ENCODE data around the gene WDFY4.

The WDFY4 gene

GRCh38 chr10:48792121-48792520, 107.4 kb downstream of the WDFY4 start:
- no peak for DNase-seq (ENCODE audit: low read depth in 3 of 3)

DNA sequence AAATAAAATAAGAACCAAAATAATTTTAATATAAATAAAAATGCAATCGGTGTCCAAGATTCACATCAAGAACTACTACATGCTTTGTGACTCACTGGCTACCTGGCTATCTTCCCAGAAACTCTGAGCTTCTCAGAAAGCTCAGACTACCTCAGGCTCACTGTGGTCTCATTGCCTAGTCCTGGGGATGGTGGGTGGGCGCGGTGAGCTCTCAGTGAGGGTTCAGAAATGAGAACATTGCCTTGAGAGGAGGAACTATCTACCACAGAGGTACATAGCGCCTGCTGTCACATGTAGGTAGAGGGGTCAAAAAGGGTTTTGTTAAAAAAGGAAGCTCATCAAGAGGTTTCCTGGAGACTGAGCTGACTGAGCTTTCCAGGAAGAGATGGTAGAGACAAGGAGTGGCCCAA, 108.0 kb downstream of the WDFY4 start:
- no peak for DNase-seq (ENCODE audit: low read depth in 3 of 3)

DNA sequence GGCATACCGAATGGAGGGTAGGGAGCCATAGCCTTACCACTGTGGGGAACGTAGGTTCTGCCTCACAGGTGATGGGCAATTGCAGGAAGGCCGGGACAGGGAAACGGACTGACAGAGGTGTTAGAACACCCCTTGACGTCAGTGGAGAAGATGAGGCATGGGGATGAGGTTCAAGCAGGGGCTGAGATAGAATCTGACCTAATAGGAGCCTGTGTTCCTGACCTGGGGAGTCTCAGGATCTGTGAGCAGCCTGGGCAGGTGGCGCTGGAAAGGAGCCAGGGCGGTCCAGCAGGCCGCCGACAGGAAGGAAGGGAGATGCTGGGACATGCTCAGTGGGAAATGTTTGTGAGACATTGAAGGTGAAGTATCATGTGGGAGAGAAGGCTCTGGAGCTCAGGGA, 109.4 kb downstream of the WDFY4 start:
- no peak for DNase-seq (ENCODE audit: low read depth in 3 of 3)

DNA sequence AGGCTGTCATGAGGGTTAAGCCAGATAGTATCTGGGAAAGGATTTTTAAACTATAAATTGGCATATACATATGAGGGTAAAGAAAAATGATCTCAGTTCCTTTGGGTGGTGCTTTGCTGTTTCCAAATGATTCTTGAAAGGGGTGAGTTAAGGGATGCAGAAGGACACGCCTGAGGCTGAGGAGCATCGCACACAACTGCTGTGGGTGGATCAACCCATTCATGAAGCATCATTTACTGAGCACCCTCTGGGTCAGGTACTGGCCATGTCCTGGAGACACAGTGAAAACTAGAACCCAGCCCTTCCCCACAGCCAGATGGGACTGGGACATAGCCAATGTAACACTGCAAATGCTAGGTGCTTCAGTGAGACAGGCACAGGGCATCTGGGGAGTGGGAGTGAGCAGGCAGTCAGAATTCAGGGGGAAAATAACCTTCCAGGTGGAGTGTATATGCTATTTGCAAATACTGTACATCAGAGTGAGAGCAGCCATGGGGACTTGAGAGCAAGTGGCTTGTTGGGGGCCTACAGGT, 112.1 kb downstream of the WDFY4 start:
- DNase-seq (ENCODE audit: low read depth in 3 of 3), result no peak

DNA sequence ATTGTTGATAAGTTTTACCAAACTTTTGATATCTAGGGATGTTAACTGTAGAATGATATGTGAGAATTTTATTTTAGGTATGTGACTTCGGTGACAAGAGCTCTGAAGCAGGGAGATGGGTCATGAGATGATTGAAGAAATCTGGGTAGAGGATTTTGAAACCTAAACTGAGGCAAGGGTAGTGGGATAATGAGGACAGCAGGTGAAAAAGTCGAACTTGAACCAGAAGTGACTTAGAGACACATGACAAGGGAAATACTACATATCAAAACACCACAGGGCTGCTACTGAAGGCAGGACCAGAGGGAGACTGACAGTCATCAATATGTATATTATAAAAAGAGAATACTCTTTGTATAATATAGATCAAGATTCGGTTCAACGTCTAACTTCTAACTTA, 113.2 kb downstream of the WDFY4 start:
- no peak for DNase-seq (ENCODE audit: low read depth in 3 of 3)

DNA sequence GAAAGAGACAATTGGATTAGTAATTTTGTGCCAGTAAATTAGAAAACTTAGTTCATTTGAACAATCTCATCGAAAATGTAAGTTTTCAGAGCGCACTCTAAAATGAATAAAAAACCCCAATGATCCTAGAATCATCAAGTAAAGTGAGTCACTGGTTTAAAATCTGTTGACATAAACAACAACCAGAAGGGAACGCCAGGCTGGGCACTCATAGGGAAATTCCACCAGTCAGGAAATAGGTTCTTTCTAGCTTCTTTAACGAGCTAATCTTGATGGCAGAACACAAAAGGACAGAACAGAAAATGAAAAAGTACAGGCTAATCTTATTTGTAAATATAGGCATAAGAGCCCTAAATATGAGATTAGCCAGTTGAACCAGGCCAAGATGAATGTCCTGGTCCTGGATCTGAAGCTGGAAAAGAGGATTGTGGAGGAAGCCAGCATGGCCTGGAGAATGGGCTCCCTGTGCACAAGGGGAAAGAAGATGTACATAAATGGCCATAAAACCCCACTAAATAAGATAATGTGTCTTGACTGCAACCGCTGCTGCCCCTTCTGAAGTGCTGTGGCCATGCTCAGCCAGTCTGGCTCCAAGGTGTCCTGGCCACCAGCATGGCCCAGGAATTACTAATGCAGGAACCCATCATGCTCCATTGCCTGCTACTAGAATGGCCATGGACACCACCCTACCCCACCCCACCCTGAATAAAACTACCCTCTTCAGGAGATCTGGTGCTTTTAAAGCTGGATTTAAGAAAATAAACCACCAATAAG, 114.0 kb downstream of the WDFY4 start:
- no peak for DNase-seq (ENCODE audit: low read depth in 3 of 3)

DNA sequence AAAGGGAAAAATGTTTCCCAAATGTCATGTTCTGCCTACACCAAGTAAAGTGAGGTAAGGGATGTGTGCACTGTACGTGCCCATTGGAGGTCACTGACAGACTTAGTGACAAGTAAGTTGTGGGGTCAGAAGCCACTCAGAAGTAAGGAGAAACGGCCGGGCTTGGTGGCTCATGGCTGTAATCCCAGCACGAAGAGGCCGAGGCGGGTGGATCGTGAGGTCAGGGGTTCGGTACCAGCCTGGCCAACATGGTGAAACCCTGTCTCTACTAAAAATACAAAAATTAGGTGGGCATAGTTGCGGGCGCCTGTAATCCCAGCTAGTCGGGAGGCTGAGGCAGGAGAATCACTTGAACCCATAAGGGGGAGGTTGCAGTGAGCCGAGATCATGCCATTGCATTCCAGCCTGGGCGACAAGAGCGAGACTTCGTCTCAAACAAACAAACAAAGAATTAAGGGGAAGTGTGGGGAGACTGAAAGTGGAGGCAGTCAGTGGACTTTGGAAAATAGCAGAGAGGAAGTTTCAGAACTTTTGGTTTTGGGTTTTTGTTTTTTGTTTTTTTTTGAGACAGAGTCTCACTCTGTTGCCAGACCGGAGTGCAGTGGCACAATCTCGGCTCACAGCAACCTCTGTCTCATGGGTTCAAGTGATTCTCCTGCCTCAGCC, 114.8 kb downstream of the WDFY4 start:
- DNase-seq (ENCODE audit: low read depth in 3 of 3), result no peak

GRCh38 chr10:48800007-48800675, 115.5 kb downstream of the WDFY4 start:
- no peak for DNase-seq (ENCODE audit: low read depth in 3 of 3)

- DNase-seq (ENCODE audit: low read depth in 3 of 3), result no peak
Measured at GRCh38 chr10:48801001-48801421, 116.3 kb downstream of the WDFY4 start.

- no peak for DNase-seq (ENCODE audit: low read depth in 3 of 3)
Measured at GRCh38 chr10:48802611-48803071, 118.0 kb downstream of the WDFY4 start.

DNA sequence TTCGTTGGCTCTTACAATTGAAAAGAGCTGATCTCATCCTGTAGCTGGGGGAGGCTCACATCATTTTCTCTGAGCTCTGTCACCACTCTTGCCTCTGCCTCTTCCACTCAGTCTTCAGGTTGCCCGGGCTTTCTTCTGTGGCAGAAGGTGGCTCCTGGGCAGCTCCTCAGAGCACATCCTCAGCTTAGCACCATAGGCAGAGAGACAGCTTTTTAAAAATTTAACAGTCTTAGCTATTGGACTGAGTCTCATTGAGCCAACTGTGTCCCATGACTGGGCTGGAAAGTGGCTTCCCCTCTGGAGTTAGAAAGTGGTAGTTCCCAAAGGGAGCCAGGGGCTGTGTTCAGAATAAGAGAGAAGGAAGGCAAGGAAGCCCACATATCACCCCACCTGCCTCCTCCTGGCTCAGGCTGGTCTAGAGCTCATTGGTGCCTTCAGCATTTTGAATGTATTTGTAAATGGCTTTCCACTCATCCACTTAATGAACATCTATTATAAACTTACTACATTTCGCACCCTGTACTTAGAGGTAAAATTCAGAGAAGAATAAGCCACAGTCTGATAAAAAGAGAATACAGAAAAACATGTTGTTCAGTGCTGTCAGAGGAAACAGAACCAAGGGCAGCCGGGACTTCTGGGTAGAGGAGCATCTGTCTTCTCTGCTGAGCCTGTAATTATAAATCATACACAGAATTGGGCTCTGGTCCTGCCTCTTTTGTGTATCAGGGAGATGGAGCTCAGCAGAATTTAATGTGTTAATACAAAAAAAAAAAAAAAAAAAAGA, 119.3 kb downstream of the WDFY4 start:
- no peak for DNase-seq (ENCODE audit: low read depth in 3 of 3)

- DNase-seq (ENCODE audit: low read depth in 3 of 3), result no peak
Measured at GRCh38 chr10:48804740-48805182, 120.1 kb downstream of the WDFY4 start.

- DNase-seq (ENCODE audit: low read depth in 3 of 3), result no peak
Measured at GRCh38 chr10:48805411-48805810, 120.7 kb downstream of the WDFY4 start.

- DNase-seq (ENCODE audit: low read depth in 3 of 3), result no peak
Measured at GRCh38 chr10:48805848-48806247, 121.2 kb downstream of the WDFY4 start.

DNA sequence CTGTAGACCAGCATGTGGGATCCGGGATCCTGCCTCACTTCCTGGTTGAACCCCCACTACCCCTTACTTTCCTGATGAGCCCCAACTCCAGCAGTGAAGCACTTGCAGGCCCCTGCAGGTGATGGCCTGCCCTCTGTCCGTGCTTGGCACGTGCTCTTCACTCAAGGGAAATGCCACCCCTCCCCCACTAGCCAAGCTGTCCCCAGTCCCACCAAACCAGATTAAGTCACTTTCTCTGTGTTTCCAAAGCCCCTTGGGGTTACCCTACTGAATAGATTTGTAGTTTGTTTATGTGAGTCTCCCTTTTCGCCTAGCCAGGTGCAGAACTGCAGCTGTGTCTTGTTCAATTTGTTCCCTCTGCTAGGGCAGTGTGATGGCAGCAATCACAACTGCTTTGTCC, 121.7 kb downstream of the WDFY4 start:
- DNase-seq (ENCODE audit: low read depth in 3 of 3), result no peak

DNA sequence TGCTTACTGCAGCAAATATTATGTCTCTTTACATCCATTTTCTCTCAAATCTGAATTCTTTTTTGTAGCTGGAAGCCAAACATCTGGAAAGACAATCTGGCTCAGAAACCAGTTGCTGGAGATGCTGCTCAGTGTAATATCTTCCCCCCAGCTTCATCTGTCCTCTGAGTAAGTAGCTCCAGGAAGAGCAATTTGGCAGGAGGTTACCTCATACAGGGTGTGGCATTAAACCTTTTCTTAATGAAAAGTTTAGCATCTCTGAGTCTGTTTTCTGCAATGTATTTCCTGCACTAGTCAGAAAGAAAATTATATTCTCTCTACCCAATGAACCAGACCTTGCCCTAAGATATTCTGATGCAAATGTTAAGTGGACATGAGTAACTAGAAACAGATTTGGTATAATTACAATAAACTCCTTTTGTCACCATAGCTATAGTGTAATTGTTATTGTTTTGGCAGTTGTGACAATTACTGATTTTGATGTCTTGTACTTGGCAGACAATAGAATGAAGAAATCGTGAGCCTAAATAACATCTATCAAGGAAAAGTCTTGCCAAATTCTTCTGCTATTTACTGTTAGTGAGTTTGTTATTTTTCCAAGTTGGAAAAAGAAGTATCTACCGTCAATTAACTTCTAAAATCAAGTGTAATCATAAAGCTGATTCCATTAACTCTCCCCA, 123.3 kb downstream of the WDFY4 start:
- no peak for DNase-seq (ENCODE audit: low read depth in 3 of 3)

- DNase-seq (ENCODE audit: low read depth in 3 of 3), result no peak
Measured at GRCh38 chr10:48809261-48809660, 124.6 kb downstream of the WDFY4 start.

DNA sequence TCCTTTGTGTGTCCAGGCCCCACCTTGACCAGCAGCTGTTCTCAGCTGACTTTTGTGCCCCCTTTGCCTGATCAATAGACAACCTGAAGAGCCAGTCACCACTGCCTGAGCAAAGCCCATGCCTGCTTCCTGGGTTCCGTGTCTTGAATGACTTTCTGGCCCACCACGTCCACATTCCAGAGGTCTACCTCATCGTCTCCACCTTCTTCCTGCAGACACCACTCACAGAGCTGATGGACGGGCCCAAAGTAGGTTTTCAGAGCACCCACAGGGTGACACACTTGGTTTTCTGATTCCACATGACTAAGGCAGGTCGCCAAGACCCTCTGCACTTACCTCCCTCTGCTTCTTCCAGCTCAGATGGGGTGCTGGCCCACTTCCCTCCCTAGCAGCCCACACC, 126.8 kb downstream of the WDFY4 start:
- no peak for DNase-seq (ENCODE audit: low read depth in 3 of 3)

GRCh38 chr10:48811917-48812316, 127.2 kb downstream of the WDFY4 start:
- no peak for DNase-seq (ENCODE audit: low read depth in 3 of 3)

DNA sequence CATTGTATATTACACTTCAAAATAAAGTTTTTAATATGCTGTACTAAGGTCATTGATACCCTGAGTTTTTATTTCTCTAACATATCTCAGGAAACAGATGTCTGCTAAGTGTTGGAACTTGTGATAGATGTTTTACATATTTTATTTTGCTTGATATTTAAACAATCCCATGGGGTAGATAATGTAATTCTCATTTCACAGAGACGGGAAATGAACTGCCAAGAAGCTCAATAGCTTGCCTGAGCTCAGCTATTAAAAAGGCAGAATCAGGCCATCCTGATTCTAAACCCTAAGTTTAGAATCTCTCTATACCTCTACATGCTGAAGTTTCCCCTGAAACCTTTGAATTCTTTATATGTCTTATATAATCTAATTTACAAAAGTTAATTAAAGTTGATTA, 128.6 kb downstream of the WDFY4 start:
- DNase-seq (ENCODE audit: low read depth in 3 of 3), result no peak

DNA sequence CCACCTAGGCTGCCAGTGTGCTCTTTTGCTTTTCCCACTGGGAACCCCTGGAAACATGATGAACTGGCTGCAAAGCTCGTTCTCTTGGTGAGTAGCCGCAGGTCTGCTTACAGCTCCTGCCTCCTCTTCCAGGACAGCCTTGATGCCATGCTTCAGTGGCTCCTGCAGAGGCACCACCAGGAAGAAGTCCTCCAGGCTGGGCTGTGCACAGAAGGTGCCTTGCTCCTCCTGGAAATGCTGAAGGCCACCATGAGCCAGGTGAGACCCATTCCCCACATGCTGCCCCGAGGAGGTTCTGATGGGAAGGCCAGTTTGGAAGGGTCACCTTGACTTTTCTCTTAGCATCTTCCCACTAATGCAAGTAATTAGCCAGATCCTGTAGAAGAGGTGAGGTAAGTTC, 129.2 kb downstream of the WDFY4 start:
- DNase-seq (ENCODE audit: low read depth in 3 of 3), result no peak
